Fibroblast of skin of abdomen (primary cell): Measurements from ENCODE around the gene GMPR2. TPM values are rescaled to one million over a fixed set of nuclear protein-coding genes. Genes with fewer than 3 reads are reported as not detected.

ENCODE experiments used
- DNase-seq: peaks from one replicate; pipeline ENCODE4 v3.0.0-alpha.2; 2013
- polyA plus RNA-seq, 2 experiments: library from polyadenylated mRNA; unstranded; fragments of 120-200 nt; gene quantifications; one replicate each; pipeline ENCODE4 v1.2.1, GENCODE V29; 2013; ENCODE audit not compliant: insufficient read length in 2 of 2

The GMPR2 gene
- 69.6 TPM for polyA plus RNA-seq (2013, experiment 1 of 2; ENCODE audit: insufficient read length)
- 65.1 TPM for polyA plus RNA-seq (2013, experiment 2 of 2; ENCODE audit: insufficient read length)

DNA sequence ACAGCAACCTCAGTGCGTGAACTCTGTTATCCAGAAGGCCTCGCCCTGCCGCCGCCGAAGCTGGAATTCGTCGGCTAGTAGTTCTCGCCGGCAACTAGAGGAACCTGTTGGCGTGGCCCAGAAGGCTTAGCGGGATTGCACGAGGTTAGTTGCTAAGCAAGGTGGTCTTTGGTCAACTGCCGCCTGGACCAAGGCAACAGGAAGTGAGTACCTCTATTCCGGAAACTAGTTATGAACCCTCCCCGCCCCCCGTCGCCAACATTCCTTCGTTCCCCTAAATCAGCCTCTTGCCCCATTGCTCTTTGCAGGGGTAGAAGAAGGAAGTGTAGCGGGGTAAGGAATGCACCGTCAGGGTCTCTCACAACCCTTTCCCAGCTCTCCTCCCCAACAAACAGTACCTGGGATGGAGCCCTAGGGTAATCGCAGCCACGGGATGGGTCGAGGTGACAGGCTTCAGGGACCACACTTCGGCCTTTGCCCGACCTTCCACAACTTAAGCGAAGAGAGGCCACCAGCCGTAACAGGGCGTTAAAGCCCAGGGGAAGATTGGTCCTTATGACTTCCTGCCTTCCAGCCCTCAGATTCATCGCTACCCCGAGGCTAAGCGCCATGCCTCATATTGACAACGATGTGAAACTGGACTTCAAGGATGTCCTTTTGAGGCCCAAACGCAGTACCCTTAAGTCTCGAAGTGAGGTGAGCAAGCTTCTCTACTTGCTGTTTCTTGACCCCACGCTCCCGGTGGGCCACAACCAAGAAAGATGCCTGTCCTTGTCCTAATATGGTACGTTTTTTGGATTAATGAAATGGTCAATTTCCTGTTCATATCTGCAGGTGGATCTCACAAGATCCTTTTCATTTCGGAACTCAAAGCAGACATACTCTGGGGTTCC lies at the start of gene GMPR2:
GMPR2 (plus strand) TSS at position 285 of the 893 bp plus-strand sequence; CDS start at position 610, 325 bp downstream.
- DNase-seq = no peak

DNA sequence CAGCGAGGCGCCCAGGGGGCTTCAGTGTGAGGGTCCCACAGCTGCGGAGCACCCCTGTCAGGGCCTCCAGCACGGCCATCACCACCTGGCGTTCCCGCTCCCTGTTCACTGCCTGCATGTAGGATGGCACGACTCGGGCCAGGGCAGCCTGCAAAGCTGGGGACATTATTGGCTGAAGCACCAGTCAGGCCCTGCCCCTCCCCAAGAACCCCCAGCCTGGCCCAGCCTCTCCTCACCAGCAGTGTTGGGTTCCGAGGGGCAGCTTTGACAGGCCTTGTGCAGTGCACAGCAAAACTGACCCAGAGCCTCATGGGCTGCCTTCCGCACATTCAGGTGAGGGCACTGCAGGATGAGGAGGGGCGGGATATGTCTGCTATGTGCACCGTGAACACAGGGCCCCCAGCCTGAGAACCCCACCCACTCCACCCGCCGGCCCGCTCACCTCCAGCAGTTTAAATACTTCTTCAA lies 49.7 kb upstream of the GMPR2 start:
- DNase-seq = no peak

DNA sequence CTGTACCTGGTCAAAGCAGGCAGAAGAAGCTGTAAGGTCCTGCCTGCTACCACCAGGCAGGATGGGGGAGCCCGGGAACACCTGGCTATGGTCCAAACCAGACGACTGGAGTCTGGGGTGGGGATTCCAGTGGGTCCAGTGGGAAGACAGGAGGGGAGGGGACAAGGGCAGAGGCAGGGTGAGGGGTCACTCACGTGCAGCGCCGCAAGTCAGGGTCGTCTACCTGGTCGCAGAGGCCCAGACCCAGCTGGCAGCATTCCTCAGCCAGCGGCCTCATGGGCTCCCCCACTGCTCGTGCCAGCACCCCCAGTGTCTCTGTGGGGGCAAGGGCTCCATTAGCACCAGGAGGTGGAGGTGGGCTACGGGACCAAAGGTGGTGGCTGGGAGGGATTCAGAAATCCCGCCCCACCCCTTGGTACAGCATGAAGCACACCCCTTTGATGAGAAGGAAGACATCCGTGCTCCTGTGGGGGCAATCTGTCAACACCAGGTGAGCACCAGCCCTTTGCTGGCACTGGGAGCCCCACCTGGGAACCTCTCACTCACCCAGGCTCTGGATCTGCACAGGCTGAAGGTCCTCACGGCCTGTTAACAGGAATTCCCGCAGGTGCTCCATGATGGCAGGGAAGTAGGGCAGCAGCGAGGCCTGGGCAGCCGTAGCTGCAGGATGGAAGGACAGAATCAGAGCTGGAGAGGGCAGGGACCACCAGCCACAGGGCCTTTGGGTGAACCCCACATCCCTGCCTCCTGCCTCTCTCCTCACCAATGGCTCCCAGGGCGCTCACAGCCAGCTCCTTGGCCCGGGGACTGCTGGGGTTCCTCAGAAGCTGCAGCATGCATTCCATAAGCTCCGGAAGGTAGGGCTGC lies 48.4 kb upstream of the GMPR2 start:
- DNase-seq = no peak

DNA sequence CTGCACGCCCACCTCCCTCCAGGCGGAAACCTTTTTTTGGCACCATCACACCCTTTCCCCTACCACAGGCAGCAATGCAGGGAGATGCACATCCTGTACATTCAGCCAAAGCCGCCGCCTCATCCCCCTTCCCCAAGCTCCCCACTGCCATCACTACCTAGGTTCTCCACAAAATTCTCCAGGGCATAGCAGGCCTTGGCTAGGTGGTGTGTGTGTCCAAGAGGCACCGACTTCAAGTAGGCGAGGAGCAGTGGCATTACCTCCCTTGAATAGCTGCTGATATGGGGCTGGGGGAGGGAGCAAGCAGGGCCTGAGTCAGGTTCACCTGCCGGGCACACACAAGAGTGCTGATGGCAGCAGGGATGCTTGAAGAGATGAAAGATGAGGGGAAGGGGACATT lies 47.7 kb upstream of the GMPR2 start:
- no peak for DNase-seq

DNA sequence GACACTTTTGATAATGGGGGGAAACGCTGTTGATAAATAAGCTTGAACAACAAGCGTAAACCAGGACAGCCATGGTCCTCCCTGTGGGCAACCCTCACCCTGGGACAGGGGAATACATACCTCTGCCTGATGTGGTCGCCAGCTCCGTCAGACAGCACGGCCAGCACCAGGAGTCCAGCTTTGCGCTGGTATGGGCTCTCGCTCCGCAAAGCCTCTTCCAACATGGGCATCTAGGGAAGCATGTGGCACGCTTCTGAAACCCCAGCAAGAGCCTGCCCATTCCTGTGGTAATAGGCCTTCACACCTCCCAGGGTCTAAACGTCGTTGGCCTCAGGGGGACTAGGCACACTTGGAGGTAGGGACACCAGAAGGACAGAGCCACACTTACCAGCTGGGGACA lies 47.0 kb upstream of the GMPR2 start:
- no peak for DNase-seq

DNA sequence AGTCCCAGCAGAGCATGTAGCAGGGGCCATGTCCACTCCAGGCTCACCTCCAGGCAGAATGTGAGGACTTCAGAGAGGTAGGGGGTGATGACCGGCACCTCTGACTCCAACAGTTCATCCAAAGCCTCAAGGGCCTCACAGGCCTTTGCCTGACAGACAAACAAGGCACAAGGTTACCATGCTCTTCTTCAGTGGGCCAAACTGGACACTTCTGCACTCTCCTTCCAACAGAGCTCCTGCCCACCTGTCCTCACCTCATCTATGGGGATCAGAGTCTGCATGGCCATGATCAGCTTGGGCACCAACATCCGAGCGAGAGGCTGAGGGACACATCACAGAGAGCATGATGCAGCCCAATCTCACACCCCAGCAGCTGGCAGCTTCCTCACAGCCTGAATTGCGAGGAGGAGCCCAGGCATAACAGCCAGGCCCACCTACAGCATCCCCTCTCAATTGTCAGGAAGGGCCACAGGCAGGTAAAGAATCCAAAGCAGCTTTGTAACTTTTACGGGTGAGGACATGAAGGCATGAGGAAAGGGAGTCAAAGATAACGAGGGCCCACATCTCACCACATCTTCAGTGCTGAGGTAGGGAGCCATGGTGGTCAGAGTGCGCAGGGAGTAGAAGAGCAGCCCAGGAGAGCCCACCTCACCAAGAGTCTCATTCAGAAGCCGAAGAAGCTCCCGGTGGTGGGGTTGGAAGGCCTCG lies 45.7 kb upstream of the GMPR2 start:
- no peak for DNase-seq

DNA sequence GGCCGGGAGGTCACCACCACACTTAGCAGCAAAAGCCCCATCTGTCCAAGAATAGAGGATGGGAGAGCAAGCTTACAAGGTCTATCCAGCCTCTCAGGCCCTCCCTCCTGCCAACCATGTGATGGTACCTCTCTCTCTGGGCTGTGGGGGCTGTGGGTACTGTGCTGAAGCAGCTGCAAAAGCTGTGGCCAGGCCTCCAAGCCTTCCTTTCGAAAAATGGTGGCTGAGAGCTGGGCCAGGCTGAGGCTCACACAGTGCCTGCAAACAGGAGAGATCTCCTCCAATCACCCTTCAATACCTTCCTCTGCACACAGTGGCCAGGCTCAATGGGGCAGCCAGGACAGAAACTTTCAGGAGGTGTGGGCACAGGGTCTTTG lies 45.2 kb upstream of the GMPR2 start:
- DNase-seq = no peak

DNA sequence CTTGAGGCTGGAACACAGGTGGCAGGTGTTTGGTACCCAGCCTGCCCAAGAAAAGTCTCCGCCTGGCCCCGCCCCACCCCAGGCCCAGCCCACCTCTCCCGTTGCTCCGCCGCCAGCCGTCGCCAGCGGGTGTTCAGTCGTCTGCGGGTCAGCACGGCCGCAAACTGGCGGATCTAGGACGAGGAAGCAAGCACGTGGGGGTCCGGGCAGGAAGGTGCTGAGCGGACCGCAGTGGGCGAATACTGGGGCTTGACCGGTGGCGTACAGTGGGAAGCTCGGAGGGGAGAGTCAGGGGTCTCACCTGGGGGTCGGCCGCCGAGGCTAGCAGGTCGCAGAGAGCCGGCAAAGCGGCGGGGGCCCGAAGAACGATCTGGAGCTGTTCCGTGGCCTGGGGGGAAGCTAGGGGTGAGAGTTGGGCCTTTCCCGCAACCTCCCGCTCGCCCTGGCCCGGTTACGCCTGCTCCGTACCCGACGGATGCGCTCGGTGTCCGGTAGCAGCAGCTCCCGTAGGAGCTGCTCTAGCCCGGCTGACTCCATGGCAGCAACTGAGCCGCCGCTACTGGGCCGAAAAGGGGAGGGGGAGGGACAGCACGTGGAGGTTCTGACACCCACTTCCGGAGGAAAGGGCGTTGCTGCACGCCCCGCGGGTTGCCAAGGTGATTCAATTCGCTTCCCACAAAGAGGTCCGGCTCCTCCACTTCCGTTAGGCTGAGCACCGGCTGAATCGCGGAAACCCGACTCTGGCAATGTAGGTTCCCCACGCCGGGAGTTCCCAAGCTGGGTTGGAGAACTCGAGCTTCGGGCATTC lies 44.3 kb upstream of the GMPR2 start, which contains the start of gene IPO4:
IPO4 (minus strand) TSS at position 566 of the 808 bp plus-strand sequence; CDS start at position 537, 29 bp downstream.
- peak; percentile 98 for DNase-seq

DNA sequence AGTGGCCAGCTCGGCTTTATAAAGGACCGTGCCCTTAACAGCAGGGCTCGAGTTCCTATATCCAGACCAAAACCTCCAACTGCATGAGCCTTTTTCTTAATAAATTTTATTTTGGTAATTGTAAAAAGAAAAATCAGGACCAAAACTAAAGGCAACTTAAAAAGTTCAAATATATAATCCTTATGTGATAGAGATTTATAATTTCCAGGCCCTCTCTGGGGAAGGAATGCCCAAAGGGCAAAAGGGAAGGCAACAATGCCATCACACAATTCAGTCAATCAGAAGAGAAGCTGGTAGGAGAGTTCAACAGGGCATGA lies 43.7 kb upstream of the GMPR2 start:
- DNase-seq = no peak

DNA sequence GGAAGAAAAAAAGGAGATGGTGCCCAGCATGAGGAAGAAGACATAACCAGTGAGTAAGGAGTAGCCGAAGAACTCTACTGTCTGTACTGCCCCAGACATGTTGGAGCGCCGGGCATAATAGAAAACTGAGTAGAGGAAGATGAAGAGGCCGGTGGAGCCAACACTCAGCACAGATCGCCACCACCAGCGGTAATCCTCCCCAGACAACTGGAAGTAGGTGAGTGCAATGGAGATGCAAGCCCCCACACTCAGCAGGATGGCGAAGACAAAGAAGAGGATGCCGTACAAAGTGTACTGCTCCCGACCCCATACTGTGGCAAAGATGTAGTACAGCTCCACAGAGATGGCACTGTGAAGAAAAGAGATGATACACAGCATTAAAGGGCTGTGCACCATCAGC lies 43.3 kb upstream of the GMPR2 start:
- DNase-seq = no peak

DNA sequence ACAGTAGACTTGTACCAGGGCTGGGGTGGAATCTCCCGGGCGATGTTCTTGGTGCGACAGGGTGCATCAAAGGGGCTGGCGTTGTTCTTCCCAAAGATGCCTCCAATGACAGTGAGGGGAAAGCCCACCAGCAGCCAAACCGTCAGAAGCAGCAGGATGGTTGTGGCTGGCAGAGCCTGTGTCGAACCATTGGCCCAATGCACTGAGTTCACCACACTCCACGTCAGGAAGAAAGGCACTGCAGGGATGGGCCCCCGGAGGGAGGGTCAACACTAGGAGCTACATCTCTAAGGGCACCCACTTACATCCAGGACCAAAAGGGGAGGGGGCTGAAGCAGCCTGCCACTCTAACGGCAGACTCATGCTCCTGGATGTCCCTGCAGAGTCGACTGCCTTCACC lies 42.3 kb upstream of the GMPR2 start:
- DNase-seq = no peak

DNA sequence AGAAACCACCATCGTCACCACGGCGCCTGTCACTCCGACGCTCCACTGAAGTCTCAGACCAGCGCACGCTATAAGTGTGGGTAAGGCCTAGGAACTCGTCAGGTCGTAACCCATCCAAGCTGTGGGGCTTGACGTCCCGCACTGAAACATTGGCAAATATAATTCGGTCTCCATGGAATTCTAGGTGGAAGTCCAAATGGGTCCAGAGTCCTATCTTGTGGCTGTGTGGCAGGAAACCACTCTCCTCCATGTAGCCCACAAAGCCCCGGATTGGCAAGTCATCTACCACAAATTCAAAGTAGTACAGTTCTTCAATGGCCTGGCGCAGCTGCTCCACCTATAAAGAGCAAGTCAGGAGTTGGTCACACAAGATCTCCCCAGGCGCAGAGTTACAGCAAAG lies 39.8 kb upstream of the GMPR2 start:
- no peak for DNase-seq

DNA sequence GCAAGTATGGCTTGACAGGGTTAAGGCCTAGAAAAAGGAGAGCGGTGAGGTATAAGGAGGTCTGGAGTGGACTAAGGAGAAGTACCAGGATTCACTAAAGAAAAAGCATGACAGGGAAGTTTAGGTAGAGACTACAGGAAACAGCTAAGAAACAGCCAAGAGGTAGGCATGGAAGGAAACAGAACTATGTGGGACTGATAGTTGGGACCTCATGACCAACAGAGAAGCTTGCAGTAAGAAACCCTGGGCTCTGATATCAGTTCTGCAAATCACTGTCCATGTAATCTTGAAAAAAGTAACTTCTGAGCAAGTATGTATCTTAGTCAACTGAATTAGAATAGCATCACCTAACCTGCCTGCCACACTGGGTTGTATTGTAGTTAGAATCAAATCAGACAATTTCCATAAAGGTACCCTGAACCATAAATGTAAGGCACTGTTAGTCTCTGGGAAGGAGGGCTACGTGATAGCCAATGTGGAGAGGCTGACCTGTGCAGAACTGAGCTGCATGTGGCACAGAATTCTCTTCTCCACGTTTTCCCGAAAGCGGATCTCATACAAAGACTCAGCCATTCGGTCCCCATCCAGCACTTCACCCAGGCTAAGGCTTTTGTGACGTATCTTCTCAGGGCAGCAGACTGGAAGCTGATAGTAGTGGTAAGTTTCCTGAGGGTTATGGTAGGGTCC lies 38.4 kb upstream of the GMPR2 start:
- no peak for DNase-seq

DNA sequence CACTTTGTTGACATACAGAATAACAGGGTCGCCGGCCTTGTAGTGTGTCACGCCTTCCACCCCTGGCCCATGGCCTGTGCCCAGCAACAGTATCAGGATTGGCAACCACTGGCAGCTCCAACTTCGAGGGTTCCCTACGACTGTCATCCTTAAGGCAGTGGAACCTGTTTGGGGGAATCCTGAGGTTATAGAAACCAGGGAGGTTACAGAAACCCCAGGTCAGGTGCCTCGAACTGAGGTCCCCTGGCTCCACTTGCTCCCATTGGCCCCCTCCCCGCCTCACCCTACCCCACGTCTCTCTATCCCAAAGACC lies 37.9 kb upstream of the GMPR2 start:
- DNase-seq = no peak

DNA sequence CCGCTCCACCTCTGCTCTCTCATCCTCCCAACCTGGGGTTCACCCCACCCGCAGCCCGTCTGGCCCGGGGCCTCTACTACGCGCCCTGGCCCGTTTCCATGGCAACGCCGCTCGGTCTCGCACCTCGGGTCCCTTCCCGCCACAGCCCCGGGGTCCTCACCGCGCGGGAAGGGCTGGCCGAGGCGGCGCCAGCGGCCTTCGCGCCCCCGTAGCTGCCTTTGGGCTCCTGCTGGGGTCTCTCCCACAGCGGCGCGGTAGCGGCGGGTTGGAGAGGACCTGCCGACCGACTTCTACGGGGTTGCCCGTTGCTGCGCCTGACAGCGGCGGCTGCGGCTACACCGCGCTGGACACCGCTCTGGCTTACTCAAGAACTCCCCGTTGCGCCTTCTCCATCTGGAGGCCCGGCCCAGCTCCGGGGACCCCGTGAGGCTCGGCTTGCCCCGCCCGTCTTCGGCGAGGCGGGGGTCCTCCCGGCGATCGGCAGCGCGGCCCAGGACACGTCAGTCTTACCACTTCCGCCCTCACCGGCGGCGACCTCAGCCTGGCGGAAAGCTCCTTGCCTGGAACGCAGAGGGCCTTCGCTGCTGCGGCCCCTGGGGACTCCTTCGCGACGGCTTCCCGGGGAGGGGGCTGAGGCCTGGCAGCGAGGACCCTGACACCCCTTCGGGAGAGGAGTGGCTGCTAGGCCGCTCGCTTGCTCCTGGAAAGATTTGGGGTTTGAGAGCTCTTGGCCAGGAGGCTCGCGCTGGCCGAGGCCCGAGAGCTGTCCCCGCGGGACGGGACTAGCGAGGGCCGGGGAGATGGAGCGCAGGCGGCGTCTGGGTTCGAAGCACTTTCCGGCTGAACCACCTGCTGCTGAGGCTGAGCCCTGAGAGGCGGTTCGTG lies 37.3 kb upstream of the GMPR2 start, which contains the start of gene TM9SF1:
TM9SF1 (minus strand) TSS at position 256 of the 885 bp plus-strand sequence. CDS start 422 bp downstream, outside the sequence.
- DNase-seq = peak; percentile 87

DNA sequence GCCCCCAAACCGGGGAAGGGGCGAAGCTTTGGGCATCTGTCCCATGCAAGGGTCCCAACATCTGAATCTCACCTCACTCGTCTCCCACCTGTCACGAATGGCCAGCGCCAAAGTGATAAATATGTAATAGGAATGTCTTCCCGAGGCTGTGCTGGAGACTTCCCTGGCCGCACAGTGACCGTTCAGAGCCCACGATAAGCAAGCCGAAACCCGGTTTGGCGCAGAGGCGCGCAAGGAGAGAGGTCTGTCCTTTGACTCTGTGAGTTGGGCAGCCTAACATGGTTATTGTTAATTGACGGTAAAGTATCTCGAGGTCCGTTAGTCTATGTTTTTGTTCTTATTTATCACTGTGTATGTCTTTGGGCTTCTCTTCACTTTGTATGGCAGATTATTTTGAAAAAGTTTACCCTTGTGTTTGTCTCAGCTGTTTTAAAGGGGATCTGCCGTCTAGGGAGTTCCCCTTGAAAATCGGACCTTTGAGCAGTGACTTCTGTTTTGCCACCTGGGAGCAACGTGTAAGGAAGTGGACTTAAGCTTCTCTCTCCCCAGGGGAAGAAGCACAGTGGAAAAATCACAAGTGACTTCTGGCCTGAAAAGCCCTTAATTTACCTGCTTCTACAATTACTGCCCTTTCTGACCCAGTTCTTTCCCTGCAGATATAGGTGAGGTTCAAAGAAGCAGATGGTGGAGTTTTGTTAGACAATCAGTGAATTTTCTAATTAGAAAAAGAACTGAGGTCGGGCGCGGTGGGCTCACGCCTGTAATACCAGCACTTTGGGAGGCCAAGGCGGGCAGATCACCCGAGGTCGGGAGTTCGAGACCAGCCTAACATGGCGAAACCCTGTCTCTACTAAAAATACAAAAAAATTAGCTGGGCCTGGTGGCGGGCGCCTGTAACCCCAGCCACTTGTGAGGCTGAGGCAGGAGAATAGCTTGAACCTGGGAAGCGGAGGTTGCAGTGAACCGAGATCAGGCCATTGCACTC lies 36.4 kb upstream of the GMPR2 start:
- no peak for DNase-seq

DNA sequence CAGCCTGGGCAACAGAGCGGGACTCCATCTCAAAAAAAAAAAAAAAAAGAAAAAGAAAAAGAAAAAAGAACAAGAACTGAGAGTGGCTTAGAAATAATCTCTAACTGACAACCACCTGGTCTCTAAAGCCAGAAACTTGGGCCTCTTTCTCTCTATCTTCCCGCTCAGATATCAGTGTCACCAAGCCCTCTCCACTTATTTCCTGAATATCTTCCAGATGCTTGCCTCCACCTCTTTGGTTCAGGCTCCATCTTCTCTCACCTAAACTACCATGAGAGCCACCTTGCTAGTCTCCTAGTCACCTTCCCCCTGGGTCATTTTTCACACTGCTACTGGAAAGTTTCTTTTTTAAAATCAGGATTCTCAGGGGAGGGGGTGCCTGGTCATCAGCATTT lies 35.7 kb upstream of the GMPR2 start:
- no peak for DNase-seq

DNA sequence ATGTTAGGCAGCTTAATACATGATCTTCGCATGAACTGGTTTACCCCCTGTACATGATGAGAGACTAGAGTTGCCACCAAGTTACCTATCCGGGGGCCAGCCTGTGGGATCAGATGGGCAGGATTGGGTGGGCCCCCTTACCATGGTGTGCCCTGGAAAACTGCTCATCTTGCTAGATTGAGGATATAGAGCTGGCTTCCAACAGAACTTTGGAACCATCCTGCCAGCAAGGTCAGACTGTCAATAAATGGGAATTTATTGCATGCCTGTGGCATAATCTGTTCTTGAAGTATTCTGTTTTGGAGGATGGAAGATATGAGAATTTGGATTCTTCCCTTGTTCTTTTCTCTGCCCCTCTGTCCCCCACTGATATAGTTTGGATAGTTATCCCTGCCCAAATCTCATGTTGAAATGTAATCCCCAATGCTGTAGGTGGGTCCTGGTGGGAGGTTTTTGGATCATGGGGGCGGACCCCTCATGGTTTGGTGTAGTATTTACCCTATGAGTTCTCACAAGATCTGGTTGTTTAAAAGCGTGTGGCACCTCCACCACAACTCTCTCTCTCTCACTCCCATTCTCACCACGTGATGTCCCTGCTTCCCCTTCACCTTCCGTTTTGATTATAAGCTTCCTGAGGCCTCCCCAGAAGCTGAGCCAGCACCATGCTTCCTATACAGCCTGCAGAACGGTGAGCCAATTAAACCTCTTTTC lies 33.8 kb upstream of the GMPR2 start:
- no peak for DNase-seq
